ENCODE results near the gene IL4.

The IL4 gene

DNA sequence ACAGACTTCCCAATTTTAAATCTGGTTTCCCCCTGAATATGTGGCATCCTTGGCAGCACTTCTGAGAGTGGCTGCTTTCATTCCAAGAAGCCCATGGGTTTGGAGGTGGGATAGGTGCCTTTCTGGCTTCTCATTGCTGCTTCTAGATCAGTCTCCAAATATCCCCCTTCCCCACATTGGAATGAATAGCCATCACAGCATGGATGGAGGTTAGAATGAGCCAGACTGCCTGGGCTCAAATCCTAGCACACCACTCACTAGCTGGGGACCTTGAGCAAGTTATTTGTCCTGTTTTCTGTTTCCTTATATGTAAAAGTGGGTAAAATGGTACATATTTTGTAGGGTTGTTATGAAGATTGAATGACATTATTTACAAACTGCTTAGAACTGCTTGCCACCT lies 29.6 kb upstream of the IL4 start:
- no peak for ATAC-seq

DNA sequence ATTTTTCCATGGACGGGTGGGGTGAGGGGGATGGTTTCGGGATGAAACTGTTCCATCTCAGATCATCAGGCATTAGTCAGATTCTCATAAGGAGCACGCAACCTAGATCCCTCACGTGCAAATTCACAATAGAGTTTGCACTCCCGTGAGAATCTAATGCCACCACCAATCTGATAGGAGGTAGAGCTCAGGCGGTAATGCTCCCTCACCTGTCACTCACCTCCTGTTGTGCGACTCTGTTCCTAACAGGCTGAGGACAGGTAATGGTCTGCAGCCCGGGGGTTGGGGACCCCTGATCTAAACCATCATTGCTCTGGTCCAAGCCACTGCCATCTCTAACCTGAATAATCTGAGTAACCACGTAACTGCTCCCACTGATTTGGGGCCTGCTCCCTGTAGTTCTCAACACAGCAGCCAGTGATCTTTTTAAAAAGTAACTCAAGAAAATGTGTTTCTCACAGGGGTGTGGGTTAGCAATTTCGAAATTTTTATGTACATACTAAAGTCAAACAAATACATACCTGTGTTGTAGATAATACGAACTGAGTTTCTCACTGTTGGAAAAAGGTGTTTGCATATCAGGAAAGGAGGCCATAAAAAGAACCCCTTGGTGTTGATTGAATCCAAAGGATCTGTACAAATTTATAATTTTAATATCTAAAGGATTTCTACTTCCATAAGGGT lies 27.1 kb upstream of the IL4 start:
- TF ChIP-seq ZFP30 (CRISPR knock-in tag; IDR thresholded peaks at IDR 0.05) (no peak), ZNF8 (CRISPR knock-in tag; IDR thresholded peaks at IDR 0.05) (no peak), ZFP3 (CRISPR knock-in tag; IDR thresholded peaks at IDR 0.05) (no peak), SNAI2 (CRISPR knock-in tag; IDR thresholded peaks at IDR 0.05) (no peak), CSDC2 (CRISPR knock-in tag; IDR thresholded peaks at IDR 0.05) (no peak), RARB (CRISPR knock-in tag; IDR thresholded peaks at IDR 0.05) (no peak), BACH2 (CRISPR knock-in tag; IDR thresholded peaks at IDR 0.05; ENCODE audit: borderline replicate concordance) (no peak), PPARA (CRISPR knock-in tag; IDR thresholded peaks at IDR 0.05; ENCODE audit: borderline replicate concordance) (no peak), ZC3H10 (CRISPR knock-in tag; IDR thresholded peaks at IDR 0.05) (no peak), ZNF565 (CRISPR knock-in tag; conservative IDR thresholded peaks at IDR 0.05; ENCODE audit: low read depth) (no peak), ZNF70 (CRISPR knock-in tag; IDR thresholded peaks at IDR 0.05) (no peak)
- TF ChIP-seq, protein P1, sequence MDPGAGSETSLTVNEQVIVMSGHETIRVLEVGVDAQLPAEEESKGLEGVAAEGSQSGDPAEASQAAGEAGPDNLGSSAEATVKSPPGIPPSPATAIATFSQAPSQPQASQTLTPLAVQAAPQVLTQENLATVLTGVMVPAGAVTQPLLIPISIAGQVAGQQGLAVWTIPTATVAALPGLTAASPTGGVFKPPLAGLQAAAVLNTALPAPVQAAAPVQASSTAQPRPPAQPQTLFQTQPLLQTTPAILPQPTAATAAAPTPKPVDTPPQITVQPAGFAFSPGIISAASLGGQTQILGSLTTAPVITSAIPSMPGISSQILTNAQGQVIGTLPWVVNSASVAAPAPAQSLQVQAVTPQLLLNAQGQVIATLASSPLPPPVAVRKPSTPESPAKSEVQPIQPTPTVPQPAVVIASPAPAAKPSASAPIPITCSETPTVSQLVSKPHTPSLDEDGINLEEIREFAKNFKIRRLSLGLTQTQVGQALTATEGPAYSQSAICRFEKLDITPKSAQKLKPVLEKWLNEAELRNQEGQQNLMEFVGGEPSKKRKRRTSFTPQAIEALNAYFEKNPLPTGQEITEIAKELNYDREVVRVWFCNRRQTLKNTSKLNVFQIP (CRISPR knock-in tag; IDR thresholded peaks at IDR 0.05; ENCODE audit: borderline replicate concordance, low read depth), result no peak
- TF ChIP-seq, protein P2, sequence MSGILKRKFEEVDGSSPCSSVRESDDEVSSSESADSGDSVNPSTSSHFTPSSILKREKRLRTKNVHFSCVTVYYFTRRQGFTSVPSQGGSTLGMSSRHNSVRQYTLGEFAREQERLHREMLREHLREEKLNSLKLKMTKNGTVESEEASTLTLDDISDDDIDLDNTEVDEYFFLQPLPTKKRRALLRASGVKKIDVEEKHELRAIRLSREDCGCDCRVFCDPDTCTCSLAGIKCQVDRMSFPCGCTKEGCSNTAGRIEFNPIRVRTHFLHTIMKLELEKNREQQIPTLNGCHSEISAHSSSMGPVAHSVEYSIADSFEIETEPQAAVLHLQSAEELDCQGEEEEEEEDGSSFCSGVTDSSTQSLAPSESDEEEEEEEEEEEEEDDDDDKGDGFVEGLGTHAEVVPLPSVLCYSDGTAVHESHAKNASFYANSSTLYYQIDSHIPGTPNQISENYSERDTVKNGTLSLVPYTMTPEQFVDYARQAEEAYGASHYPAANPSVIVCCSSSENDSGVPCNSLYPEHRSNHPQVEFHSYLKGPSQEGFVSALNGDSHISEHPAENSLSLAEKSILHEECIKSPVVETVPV (CRISPR knock-in tag; IDR thresholded peaks at IDR 0.05), result no peak
- TF ChIP-seq, protein P3, sequence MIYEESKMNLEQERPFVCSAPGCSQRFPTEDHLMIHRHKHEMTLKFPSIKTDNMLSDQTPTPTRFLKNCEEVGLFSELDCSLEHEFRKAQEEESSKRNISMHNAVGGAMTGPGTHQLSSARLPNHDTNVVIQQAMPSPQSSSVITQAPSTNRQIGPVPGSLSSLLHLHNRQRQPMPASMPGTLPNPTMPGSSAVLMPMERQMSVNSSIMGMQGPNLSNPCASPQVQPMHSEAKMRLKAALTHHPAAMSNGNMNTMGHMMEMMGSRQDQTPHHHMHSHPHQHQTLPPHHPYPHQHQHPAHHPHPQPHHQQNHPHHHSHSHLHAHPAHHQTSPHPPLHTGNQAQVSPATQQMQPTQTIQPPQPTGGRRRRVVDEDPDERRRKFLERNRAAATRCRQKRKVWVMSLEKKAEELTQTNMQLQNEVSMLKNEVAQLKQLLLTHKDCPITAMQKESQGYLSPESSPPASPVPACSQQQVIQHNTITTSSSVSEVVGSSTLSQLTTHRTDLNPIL (CRISPR knock-in tag; IDR thresholded peaks at IDR 0.05; ENCODE audit: low read depth), result no peak

More for the DNA sequence above, 29.6 kb upstream of the IL4 start:
- TF ChIP-seq, protein P3 (CRISPR knock-in tag; IDR thresholded peaks at IDR 0.05; ENCODE audit: low read depth), result no peak
- no peak for TF ChIP-seq OSR1 (CRISPR knock-in tag; IDR thresholded peaks at IDR 0.05)

DNA sequence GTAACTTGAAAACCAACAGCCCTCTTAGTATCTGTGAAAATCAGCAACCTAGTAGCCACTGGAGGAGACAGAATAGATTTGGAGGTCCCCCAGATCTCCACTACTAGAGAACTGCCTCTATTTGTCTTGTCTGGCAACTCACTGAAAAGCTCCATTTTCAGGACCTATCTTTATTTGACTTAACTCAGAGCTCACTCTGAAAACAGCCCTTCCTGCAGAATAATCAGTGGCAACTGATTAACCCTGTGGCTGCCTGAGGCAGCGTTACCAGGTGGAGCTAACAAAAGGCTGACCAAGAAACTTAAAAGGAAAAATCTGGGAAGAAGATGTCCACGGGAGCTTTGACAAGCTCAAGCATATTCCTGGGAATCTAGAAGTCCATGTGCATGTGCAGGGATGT lies 26.3 kb upstream of the IL4 start:
- no peak for ATAC-seq
- TF ChIP-seq, protein P3 (CRISPR knock-in tag; IDR thresholded peaks at IDR 0.05; ENCODE audit: low read depth), result no peak
- TF ChIP-seq ZFP30 (CRISPR knock-in tag; IDR thresholded peaks at IDR 0.05) (no peak), TCF4 (CRISPR knock-in tag; IDR thresholded peaks at IDR 0.05; ENCODE audit: borderline replicate concordance) (no peak), ZC3H10 (CRISPR knock-in tag; IDR thresholded peaks at IDR 0.05) (no peak), ZFP3 (CRISPR knock-in tag; IDR thresholded peaks at IDR 0.05) (no peak), PPARA (CRISPR knock-in tag; IDR thresholded peaks at IDR 0.05; ENCODE audit: borderline replicate concordance) (no peak), ZNF565 (CRISPR knock-in tag; conservative IDR thresholded peaks at IDR 0.05; ENCODE audit: low read depth) (no peak), ESRRG (CRISPR knock-in tag; IDR thresholded peaks at IDR 0.05) (no peak), GLIS3 (CRISPR knock-in tag; IDR thresholded peaks at IDR 0.05) (no peak), ZNF70 (CRISPR knock-in tag; IDR thresholded peaks at IDR 0.05) (no peak), OSR1 (CRISPR knock-in tag; IDR thresholded peaks at IDR 0.05) (no peak), TOX (CRISPR knock-in tag; IDR thresholded peaks at IDR 0.05; ENCODE audit: borderline replicate concordance) (no peak), RARB (CRISPR knock-in tag; IDR thresholded peaks at IDR 0.05) (no peak)
- TF ChIP-seq, protein P4, sequence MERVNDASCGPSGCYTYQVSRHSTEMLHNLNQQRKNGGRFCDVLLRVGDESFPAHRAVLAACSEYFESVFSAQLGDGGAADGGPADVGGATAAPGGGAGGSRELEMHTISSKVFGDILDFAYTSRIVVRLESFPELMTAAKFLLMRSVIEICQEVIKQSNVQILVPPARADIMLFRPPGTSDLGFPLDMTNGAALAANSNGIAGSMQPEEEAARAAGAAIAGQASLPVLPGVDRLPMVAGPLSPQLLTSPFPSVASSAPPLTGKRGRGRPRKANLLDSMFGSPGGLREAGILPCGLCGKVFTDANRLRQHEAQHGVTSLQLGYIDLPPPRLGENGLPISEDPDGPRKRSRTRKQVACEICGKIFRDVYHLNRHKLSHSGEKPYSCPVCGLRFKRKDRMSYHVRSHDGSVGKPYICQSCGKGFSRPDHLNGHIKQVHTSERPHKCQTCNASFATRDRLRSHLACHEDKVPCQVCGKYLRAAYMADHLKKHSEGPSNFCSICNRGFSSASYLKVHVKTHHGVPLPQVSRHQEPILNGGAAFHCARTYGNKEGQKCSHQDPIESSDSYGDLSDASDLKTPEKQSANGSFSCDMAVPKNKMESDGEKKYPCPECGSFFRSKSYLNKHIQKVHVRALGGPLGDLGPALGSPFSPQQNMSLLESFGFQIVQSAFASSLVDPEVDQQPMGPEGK (CRISPR knock-in tag; IDR thresholded peaks at IDR 0.05; ENCODE audit: borderline replicate concordance), result no peak
- TF ChIP-seq, protein P5, sequence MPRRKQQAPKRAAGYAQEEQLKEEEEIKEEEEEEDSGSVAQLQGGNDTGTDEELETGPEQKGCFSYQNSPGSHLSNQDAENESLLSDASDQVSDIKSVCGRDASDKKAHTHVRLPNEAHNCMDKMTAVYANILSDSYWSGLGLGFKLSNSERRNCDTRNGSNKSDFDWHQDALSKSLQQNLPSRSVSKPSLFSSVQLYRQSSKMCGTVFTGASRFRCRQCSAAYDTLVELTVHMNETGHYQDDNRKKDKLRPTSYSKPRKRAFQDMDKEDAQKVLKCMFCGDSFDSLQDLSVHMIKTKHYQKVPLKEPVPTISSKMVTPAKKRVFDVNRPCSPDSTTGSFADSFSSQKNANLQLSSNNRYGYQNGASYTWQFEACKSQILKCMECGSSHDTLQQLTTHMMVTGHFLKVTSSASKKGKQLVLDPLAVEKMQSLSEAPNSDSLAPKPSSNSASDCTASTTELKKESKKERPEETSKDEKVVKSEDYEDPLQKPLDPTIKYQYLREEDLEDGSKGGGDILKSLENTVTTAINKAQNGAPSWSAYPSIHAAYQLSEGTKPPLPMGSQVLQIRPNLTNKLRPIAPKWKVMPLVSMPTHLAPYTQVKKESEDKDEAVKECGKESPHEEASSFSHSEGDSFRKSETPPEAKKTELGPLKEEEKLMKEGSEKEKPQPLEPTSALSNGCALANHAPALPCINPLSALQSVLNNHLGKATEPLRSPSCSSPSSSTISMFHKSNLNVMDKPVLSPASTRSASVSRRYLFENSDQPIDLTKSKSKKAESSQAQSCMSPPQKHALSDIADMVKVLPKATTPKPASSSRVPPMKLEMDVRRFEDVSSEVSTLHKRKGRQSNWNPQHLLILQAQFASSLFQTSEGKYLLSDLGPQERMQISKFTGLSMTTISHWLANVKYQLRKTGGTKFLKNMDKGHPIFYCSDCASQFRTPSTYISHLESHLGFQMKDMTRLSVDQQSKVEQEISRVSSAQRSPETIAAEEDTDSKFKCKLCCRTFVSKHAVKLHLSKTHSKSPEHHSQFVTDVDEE (CRISPR knock-in tag; IDR thresholded peaks at IDR 0.05), result no peak
- TF ChIP-seq, protein P1 (CRISPR knock-in tag; IDR thresholded peaks at IDR 0.05; ENCODE audit: borderline replicate concordance, low read depth), result no peak

More for the DNA sequence above, 27.1 kb upstream of the IL4 start:
- no peak for ATAC-seq
